HepG2 (cell line): Measurements from ENCODE around the gene TOPBP1. TPM values are rescaled to one million over a fixed set of nuclear protein-coding genes. Genes with fewer than 3 reads are reported as not detected.

ENCODE experiments used
- CCAR2 ChIP-seq: fragments of 200-400 bp; formaldehyde crosslinking; optimal IDR thresholded peaks from 2 replicates; pipeline ENCODE3; 2018; ENCODE audit warnings: low read depth, mild to moderate bottlenecking, low read length, moderate library complexity
- KLF16 ChIP-seq, 2 experiments: sonication (generic) in 1 of 2; formaldehyde crosslinking in 1 of 2; IDR thresholded peaks; 2 replicates each; pipeline versions ENCODE4 v1.6.1 to v1.8.0; 2016 to 2023; ENCODE audit warnings: missing genetic modification reagents in 2 of 2, missing compliant biosample characterization in 1 of 2
- MEIS2 ChIP-seq: sonication (generic); formaldehyde crosslinking; IDR thresholded peaks from 2 replicates; pipeline ENCODE4 v1.9.0; 2021; ENCODE audit warnings: mild to moderate bottlenecking, missing genetic modification reagents
- MZF1 ChIP-seq: sonication (generic); formaldehyde crosslinking; IDR thresholded peaks from 2 replicates; pipeline ENCODE4 v1.8.1; 2023; ENCODE audit warnings: mild to moderate bottlenecking, missing genetic modification reagents, borderline replicate concordance
- PAF1 ChIP-seq: IDR thresholded peaks from 2 replicates; pipeline ENCODE4 v1.6.1; 2016; ENCODE audit warnings: missing genetic modification reagents, missing compliant biosample characterization
- PLRG1 ChIP-seq: fragments of 450-650 bp; conservative IDR thresholded peaks from 2 replicates; pipeline ENCODE4 v1.6.1; 2016
- PPARG ChIP-seq: conservative IDR thresholded peaks from 2 replicates; pipeline ENCODE4 v1.6.1; 2016; ENCODE audit warnings: missing biosample characterization, missing genetic modification reagents
- RAD51 ChIP-seq: fragments of 450-650 bp; IDR thresholded peaks from 2 replicates; pipeline ENCODE4 v1.6.1; 2016; ENCODE audit warnings: borderline replicate concordance
- REPIN1 ChIP-seq: sonication (generic); formaldehyde crosslinking; IDR thresholded peaks from 2 replicates; pipeline ENCODE4 v1.8.0; 2022; ENCODE audit warnings: missing genetic modification reagents, low read depth, mild to moderate bottlenecking, borderline replicate concordance
- WIZ ChIP-seq: sonication (generic); formaldehyde crosslinking; IDR thresholded peaks from 2 replicates; pipeline ENCODE4 v1.5.1; 2020; ENCODE audit warnings: mild to moderate bottlenecking, missing genetic modification reagents
- ZNF136 ChIP-seq: sonication (generic); formaldehyde crosslinking; IDR thresholded peaks from 2 replicates; pipeline ENCODE4 v1.8.1; 2022; ENCODE audit warnings: low read depth, mild to moderate bottlenecking, moderate library complexity, missing genetic modification reagents
- ZNF224 ChIP-seq: sonication (generic); formaldehyde crosslinking; IDR thresholded peaks from 2 replicates; pipeline ENCODE4 v1.5.0; 2020; ENCODE audit warnings: mild to moderate bottlenecking, missing genetic modification reagents
- ZNF256 ChIP-seq: sonication (generic); formaldehyde crosslinking; conservative IDR thresholded peaks from 2 replicates; pipeline ENCODE4 v1.4.0; 2020; ENCODE audit warnings: missing genetic modification reagents
- ZNF773 ChIP-seq: sonication (generic); formaldehyde crosslinking; IDR thresholded peaks from 2 replicates; pipeline ENCODE4 v1.4.0; 2020; ENCODE audit warnings: missing genetic modification reagents, borderline replicate concordance
- ZNF816 ChIP-seq: sonication (generic); formaldehyde crosslinking; IDR thresholded peaks from 2 replicates; pipeline ENCODE4 v1.8.0; 2022; ENCODE audit warnings: missing genetic modification reagents, mild to moderate bottlenecking, borderline replicate concordance
- polyA plus RNA-seq, 8 experiments: library from polyadenylated mRNA; depleted of rRNA in 3 of 8; stranded (reverse) in 7 of 8; unstranded in 1 of 8; fragments of >200 nt; fragmentation: Illumina TruSeq in 4 of 8; extraction: Trizol in 4 of 8; gene quantifications; 2 replicates each; pipeline versions ENCODE4 v1.2.1 to v1.2.3, GENCODE V29; 2011 to 2016; ENCODE audit warnings: low read depth in 4 of 8, missing spikeins in 1 of 8, mixed read lengths in 1 of 8; ENCODE audit not compliant: insufficient read depth in 1 of 8
- total RNA-seq, 5 experiments: library from RNA; depleted of rRNA; stranded (reverse); fragments of >200 nt; fragmentation: Illumina TruSeq; extraction: Trizol; gene quantifications; 2 replicates each; pipeline ENCODE4 v1.2.3, GENCODE V29; 2016; ENCODE audit warnings: low read depth in 1 of 5
- TF ChIP-seq, protein P1 (sequence below): sonication (generic); formaldehyde crosslinking; IDR thresholded peaks from 2 replicates; pipeline ENCODE4 v1.4.0; 2020; ENCODE audit warnings: missing genetic modification reagents
- TF ChIP-seq, protein P2 (sequence below): sonication (generic); formaldehyde crosslinking; IDR thresholded peaks from 2 replicates; pipeline ENCODE4 v1.4.0; 2020; ENCODE audit warnings: missing genetic modification reagents
- TF ChIP-seq, protein P3 (sequence below): IDR thresholded peaks from 2 replicates; pipeline ENCODE4 v1.6.1; 2012; ENCODE audit warnings: low read length, improper control_type of control experiment
- TF ChIP-seq, protein P4 (sequence below): sonication (generic); formaldehyde crosslinking; IDR thresholded peaks from 2 replicates; pipeline ENCODE4 v1.4.0; 2020; ENCODE audit warnings: missing genetic modification reagents

TOPBP1 gene
- total and polyA plus RNA-seq, 2 of the 13 experiments (the other 11 are each of a cell fraction or from before 2014, with no cell fraction given): 24.3 to 42.9 TPM

DNA sequence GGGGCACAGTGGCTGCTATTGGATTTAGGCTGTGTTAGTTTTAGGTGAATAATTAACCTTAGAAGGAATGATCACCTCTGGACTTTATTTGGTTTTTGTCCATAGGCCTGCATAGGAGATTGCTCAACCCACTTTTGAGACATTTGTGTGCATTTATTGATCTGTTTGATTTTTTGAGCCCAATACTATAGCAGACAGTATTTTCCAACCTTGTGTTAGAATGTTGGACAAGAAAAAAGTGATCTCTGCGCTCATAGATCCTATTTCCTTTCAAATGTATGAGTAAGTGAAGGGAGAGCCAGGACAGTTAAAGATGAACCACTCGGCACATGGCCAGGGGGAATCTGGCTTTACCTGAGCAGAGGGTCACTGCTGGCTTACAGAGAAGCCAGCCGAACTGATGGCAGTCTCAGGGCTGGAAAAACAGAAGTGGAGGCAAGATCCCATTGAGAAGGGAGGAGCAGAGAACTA lies 8.8 kb upstream of the TOPBP1 start (continued):
- TF ChIP-seq MZF1 (CRISPR knock-in tag) (no peak), ZNF773 (CRISPR knock-in tag) (no peak), REPIN1 (CRISPR knock-in tag) (peak; percentile 85; the same call in 1 of the 2 replicates), WIZ (CRISPR knock-in tag) (no peak), RAD51 (no peak), PLRG1 (no peak), ZNF816 (no peak), PAF1 (CRISPR knock-in tag) (no peak), ZNF224 (CRISPR knock-in tag) (no peak; the same call in 1 of the 2 replicates), KLF16 (CRISPR knock-in tag; IDR thresholded peaks at IDR 0.05) (peak in 1 of 2 experiments; percentile 83; a peak in 2 of 4 replicates), CCAR2 (no peak), ZNF256 (CRISPR knock-in tag) (no peak), MEIS2 (CRISPR knock-in tag) (no peak; the same call in 1 of the 2 replicates), ZNF136 (no peak), PPARG (peak; percentile 93)
- TF ChIP-seq, protein P1, sequence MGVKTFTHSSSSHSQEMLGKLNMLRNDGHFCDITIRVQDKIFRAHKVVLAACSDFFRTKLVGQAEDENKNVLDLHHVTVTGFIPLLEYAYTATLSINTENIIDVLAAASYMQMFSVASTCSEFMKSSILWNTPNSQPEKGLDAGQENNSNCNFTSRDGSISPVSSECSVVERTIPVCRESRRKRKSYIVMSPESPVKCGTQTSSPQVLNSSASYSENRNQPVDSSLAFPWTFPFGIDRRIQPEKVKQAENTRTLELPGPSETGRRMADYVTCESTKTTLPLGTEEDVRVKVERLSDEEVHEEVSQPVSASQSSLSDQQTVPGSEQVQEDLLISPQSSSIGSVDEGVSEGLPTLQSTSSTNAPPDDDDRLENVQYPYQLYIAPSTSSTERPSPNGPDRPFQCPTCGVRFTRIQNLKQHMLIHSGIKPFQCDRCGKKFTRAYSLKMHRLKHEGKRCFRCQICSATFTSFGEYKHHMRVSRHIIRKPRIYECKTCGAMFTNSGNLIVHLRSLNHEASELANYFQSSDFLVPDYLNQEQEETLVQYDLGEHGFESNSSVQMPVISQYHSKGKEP: no peak
- TF ChIP-seq, protein P2, sequence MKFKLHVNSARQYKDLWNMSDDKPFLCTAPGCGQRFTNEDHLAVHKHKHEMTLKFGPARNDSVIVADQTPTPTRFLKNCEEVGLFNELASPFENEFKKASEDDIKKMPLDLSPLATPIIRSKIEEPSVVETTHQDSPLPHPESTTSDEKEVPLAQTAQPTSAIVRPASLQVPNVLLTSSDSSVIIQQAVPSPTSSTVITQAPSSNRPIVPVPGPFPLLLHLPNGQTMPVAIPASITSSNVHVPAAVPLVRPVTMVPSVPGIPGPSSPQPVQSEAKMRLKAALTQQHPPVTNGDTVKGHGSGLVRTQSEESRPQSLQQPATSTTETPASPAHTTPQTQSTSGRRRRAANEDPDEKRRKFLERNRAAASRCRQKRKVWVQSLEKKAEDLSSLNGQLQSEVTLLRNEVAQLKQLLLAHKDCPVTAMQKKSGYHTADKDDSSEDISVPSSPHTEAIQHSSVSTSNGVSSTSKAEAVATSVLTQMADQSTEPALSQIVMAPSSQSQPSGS (CRISPR knock-in tag): peak; percentile 79; the same call in 1 of the 2 replicates
- TF ChIP-seq, protein P3, sequence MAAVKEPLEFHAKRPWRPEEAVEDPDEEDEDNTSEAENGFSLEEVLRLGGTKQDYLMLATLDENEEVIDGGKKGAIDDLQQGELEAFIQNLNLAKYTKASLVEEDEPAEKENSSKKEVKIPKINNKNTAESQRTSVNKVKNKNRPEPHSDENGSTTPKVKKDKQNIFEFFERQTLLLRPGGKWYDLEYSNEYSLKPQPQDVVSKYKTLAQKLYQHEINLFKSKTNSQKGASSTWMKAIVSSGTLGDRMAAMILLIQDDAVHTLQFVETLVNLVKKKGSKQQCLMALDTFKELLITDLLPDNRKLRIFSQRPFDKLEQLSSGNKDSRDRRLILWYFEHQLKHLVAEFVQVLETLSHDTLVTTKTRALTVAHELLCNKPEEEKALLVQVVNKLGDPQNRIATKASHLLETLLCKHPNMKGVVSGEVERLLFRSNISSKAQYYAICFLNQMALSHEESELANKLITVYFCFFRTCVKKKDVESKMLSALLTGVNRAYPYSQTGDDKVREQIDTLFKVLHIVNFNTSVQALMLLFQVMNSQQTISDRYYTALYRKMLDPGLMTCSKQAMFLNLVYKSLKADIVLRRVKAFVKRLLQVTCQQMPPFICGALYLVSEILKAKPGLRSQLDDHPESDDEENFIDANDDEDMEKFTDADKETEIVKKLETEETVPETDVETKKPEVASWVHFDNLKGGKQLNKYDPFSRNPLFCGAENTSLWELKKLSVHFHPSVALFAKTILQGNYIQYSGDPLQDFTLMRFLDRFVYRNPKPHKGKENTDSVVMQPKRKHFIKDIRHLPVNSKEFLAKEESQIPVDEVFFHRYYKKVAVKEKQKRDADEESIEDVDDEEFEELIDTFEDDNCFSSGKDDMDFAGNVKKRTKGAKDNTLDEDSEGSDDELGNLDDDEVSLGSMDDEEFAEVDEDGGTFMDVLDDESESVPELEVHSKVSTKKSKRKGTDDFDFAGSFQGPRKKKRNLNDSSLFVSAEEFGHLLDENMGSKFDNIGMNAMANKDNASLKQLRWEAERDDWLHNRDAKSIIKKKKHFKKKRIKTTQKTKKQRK: no peak
- TF ChIP-seq, protein P4, sequence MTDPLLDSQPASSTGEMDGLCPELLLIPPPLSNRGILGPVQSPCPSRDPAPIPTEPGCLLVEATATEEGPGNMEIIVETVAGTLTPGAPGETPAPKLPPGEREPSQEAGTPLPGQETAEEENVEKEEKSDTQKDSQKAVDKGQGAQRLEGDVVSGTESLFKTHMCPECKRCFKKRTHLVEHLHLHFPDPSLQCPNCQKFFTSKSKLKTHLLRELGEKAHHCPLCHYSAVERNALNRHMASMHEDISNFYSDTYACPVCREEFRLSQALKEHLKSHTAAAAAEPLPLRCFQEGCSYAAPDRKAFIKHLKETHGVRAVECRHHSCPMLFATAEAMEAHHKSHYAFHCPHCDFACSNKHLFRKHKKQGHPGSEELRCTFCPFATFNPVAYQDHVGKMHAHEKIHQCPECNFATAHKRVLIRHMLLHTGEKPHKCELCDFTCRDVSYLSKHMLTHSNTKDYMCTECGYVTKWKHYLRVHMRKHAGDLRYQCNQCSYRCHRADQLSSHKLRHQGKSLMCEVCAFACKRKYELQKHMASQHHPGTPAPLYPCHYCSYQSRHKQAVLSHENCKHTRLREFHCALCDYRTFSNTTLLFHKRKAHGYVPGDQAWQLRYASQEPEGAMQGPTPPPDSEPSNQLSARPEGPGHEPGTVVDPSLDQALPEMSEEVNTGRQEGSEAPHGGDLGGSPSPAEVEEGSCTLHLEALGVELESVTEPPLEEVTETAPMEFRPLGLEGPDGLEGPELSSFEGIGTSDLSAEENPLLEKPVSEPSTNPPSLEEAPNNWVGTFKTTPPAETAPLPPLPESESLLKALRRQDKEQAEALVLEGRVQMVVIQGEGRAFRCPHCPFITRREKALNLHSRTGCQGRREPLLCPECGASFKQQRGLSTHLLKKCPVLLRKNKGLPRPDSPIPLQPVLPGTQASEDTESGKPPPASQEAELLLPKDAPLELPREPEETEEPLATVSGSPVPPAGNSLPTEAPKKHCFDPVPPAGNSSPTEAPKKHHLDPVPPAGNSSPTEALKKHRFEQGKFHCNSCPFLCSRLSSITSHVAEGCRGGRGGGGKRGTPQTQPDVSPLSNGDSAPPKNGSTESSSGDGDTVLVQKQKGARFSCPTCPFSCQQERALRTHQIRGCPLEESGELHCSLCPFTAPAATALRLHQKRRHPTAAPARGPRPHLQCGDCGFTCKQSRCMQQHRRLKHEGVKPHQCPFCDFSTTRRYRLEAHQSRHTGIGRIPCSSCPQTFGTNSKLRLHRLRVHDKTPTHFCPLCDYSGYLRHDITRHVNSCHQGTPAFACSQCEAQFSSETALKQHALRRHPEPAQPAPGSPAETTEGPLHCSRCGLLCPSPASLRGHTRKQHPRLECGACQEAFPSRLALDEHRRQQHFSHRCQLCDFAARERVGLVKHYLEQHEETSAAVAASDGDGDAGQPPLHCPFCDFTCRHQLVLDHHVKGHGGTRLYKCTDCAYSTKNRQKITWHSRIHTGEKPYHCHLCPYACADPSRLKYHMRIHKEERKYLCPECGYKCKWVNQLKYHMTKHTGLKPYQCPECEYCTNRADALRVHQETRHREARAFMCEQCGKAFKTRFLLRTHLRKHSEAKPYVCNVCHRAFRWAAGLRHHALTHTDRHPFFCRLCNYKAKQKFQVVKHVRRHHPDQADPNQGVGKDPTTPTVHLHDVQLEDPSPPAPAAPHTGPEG (CRISPR knock-in tag): no peak
